Measurements from ENCODE around the gene CLEC4E.
"Not testable (repeated sequence)": the region's sequence is repeated elsewhere in the genome, so short reads cannot be mapped to it uniquely, and the experiment has no call there.

CLEC4E gene

DNA sequence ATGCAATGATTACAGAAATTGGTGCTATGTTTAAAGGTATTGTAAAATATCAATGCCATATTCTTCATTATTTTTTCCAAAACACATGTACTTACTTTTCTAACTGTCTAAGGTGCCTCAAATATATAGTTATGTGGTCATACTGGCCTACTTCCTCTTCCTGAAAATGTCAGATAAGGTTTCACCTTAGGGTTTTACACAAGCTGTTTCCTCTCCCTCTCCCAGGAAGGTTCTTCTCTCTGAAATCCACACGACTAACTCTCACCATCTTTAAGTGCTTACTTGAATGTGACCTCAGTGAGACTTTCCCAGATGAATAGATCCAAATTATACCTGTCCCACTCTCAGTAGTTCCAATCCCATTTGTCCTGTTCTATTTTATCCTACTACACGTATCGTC is 39.0 kb downstream of the CLEC4E start:
- H3F3A ChIP-seq (ENCODE audit: insufficient read depth, low read length), result no peaks in the 10 kb centered on the region
- no peaks in the 10 kb centered on the region for H3K27me3 ChIP-seq (replicated peaks; ENCODE audit: insufficient read depth, low read length)
- H3K4me3 ChIP-seq (ENCODE audit: low read length), result no peak overlapping the region
- H3K27ac ChIP-seq (ENCODE audit: low read length), result no peak overlapping the region
- no peaks in the 10 kb centered on the region for H3K36me3 ChIP-seq (replicated peaks; ENCODE audit: insufficient read depth, low read length)
- H3K79me2 ChIP-seq (ENCODE audit: low read length), result no peaks in the 10 kb centered on the region
- TF ChIP-seq EZH2 (optimal IDR thresholded peaks at IDR 0.05; ENCODE audit: low read depth, low read length) (no peak), EZH2phosphoT487 (IDR thresholded peaks at IDR 0.05; ENCODE audit: low read length) (no peak)
- TF ChIP-seq, protein P1, sequence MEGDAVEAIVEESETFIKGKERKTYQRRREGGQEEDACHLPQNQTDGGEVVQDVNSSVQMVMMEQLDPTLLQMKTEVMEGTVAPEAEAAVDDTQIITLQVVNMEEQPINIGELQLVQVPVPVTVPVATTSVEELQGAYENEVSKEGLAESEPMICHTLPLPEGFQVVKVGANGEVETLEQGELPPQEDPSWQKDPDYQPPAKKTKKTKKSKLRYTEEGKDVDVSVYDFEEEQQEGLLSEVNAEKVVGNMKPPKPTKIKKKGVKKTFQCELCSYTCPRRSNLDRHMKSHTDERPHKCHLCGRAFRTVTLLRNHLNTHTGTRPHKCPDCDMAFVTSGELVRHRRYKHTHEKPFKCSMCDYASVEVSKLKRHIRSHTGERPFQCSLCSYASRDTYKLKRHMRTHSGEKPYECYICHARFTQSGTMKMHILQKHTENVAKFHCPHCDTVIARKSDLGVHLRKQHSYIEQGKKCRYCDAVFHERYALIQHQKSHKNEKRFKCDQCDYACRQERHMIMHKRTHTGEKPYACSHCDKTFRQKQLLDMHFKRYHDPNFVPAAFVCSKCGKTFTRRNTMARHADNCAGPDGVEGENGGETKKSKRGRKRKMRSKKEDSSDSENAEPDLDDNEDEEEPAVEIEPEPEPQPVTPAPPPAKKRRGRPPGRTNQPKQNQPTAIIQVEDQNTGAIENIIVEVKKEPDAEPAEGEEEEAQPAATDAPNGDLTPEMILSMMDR (IDR thresholded peaks at IDR 0.05; ENCODE audit: low read length), result no peak
- H3K4me2 ChIP-seq (ENCODE audit: low read depth, low read length), result no peak overlapping the region
- H3K4me1 ChIP-seq (ENCODE audit: low read length), result 0 out of 2 replicates have a peak, but pooled peaks cover 6% of the 10 kb centered on the region
- no peaks in the 10 kb centered on the region for H3K9me3 ChIP-seq (replicated peaks; ENCODE audit: insufficient read depth, low read length)
- no peaks in the 10 kb centered on the region for H4K20me1 ChIP-seq (ENCODE audit: insufficient read depth, low read length)
- H2AFZ ChIP-seq (ENCODE audit: low read length), result no peak overlapping the region
- no peak overlapping the region for H3K9ac ChIP-seq (ENCODE audit: low read length)
- H3K9me2 ChIP-seq (replicated peaks; ENCODE audit: insufficient read depth, low read length), result no peaks in the 10 kb centered on the region
- no peak for DNase-seq

DNA sequence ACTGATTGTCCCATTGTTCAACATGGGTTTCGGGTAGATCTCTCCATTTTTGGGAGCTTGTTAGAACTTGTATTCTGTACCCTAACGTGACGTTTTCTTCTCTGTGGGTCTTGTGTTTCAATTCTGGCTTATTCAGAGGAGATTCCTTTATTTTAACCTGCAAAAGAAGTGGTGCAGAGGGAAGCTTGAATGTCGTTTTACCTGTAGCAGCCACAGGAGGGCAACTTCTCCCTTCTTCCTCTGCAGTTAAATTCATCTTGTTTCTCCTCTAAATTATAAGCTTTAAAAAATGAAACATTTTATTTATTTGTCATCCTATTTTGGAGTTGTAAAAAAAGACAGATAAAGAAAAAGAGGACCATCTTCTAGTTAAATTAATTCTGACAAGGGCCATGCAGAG is 41.1 kb downstream of the CLEC4E start:
- no peaks in the 10 kb centered on the region for H3K27me3 ChIP-seq (replicated peaks; ENCODE audit: insufficient read depth, low read length)
- TF ChIP-seq EZH2 (optimal IDR thresholded peaks at IDR 0.05; ENCODE audit: low read depth, low read length), result no peak
- TF ChIP-seq, protein P1 (IDR thresholded peaks at IDR 0.05; ENCODE audit: low read length), result peak; percentile 23; the same call in 1 of the 2 replicates

DNA sequence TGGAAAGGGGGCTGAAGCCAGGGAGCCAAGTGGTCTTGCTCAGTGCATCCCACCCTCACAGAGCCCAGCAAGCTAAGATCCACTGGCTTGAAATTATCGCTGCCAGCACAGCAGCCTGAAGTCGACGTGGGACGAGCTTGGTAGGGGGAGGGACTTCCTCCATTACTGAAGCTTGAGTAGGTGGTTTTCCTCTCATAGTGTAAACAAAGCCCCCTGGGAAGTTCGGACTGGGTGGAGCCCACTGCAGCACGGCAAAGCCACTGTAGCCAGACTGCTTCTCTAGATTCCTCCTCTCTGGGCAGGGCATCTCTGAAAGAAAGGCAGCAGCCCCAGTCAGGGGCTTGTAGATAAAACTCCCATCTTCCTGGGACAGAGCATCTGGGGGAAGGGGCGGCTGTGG is 44.6 kb downstream of the CLEC4E start:
- not testable (repeated sequence) for H3K9me2 ChIP-seq (replicated peaks; ENCODE audit: insufficient read depth, low read length); H3K27me3 ChIP-seq (replicated peaks; ENCODE audit: insufficient read depth, low read length); H4K20me1 ChIP-seq (ENCODE audit: insufficient read depth, low read length); H3F3A ChIP-seq (ENCODE audit: insufficient read depth, low read length); H3K4me3 ChIP-seq (ENCODE audit: low read length); H3K9ac ChIP-seq (ENCODE audit: low read length); H3K27ac ChIP-seq (ENCODE audit: low read length); DNase-seq; H3K9me3 ChIP-seq (replicated peaks; ENCODE audit: insufficient read depth, low read length); H3K79me2 ChIP-seq (ENCODE audit: low read length); H2AFZ ChIP-seq (ENCODE audit: low read length); H3K36me3 ChIP-seq (replicated peaks; ENCODE audit: insufficient read depth, low read length); H3K4me2 ChIP-seq (ENCODE audit: low read depth, low read length)
- H3K4me1 ChIP-seq (ENCODE audit: low read length), result peaks cover 12% of the 10 kb centered on the region

More for the DNA sequence above, 41.1 kb downstream of the CLEC4E start:
- no peak overlapping the region for H3K4me2 ChIP-seq (ENCODE audit: low read depth, low read length)
- no peaks in the 10 kb centered on the region for H3F3A ChIP-seq (ENCODE audit: insufficient read depth, low read length)
- no peaks in the 10 kb centered on the region for H3K79me2 ChIP-seq (ENCODE audit: low read length)
- H3K4me3 ChIP-seq (ENCODE audit: low read length), result no peak overlapping the region
- H2AFZ ChIP-seq (ENCODE audit: low read length), result no peak overlapping the region
- H3K36me3 ChIP-seq (replicated peaks; ENCODE audit: insufficient read depth, low read length), result no peaks in the 10 kb centered on the region
- no peaks in the 10 kb centered on the region for H4K20me1 ChIP-seq (ENCODE audit: insufficient read depth, low read length)
- DNase-seq, result no peak
- 0 out of 2 replicates have a peak, but pooled peaks cover 6% of the 10 kb centered on the region for H3K4me1 ChIP-seq (ENCODE audit: low read length)
- no peak overlapping the region for H3K27ac ChIP-seq (ENCODE audit: low read length)
- no peak overlapping the region for H3K9ac ChIP-seq (ENCODE audit: low read length)
- H3K9me2 ChIP-seq (replicated peaks; ENCODE audit: insufficient read depth, low read length), result no peaks in the 10 kb centered on the region
- no peaks in the 10 kb centered on the region for H3K9me3 ChIP-seq (replicated peaks; ENCODE audit: insufficient read depth, low read length)

DNA sequence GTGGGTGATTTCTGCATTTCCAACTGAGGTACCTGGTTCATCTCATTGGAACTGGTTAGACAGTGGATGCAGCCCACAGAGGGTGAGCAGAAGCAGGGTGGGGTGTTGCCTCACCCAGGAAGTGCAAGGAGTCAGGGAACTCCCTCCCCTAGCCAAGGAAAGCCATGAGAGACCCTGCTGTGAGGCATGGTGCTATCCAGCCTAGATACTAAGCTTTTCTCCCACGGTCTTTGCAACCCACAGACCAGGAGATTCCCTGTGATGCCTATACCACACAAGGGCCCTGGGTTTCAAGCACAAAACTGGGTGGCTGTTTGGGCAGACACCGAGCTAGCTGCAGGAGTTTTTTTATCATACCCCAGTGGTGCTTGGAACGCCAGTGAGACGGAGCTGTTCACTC is 45.0 kb downstream of the CLEC4E start:
- H3K27me3 ChIP-seq (replicated peaks; ENCODE audit: insufficient read depth, low read length), result not testable (repeated sequence)

More for the DNA sequence above, 45.0 kb downstream of the CLEC4E start:
- peaks cover 12% of the 10 kb centered on the region for H3K4me1 ChIP-seq (ENCODE audit: low read length)
- DNase-seq; H3F3A ChIP-seq (ENCODE audit: insufficient read depth, low read length); H3K9me2 ChIP-seq (replicated peaks; ENCODE audit: insufficient read depth, low read length); H3K9ac ChIP-seq (ENCODE audit: low read length); H2AFZ ChIP-seq (ENCODE audit: low read length); H3K36me3 ChIP-seq (replicated peaks; ENCODE audit: insufficient read depth, low read length); H3K27ac ChIP-seq (ENCODE audit: low read length); H3K4me2 ChIP-seq (ENCODE audit: low read depth, low read length); H3K9me3 ChIP-seq (replicated peaks; ENCODE audit: insufficient read depth, low read length); H3K79me2 ChIP-seq (ENCODE audit: low read length); H3K4me3 ChIP-seq (ENCODE audit: low read length); H4K20me1 ChIP-seq (ENCODE audit: insufficient read depth, low read length): not testable (repeated sequence)

Data from MM.1S (cell line).